Endothelial cell of umbilical vein (primary cell): ENCODE results near the gene PRMT7. TPM values are rescaled to one million over a fixed set of nuclear protein-coding genes. Genes with fewer than 3 reads are reported as not detected.

ENCODE experiments used
- BruUV-seq: library from RNA; stranded (reverse); fragments of 400-500 nt; replicated peaks from 2 replicates; lab custom pipeline; 2021; lab: Mats Ljungman, UMichigan
- CTCF ChIA-PET: fragments of 300-600, 350-600 bp; sonication (Branson Sonifier 250); formaldehyde crosslinking; loops from one replicate; lab custom pipeline; 2021; ENCODE audit warnings: antibody characterized with exemption, inconsistent platforms; lab: Charles Lee
- POLR2A ChIA-PET: fragments of 300-600, 350-600 bp; sonication (Branson Sonifier 250); formaldehyde crosslinking; loops from one replicate; lab custom pipeline; 2021; ENCODE audit warnings: antibody characterized with exemption, inconsistent platforms; lab: Charles Lee
- DNase-seq: peaks from one replicate; pipeline ENCODE4 v3.0.0-alpha.2; 2011; ENCODE audit warnings: low read depth, low spot score
- FAIRE-seq: peaks from 2 replicates; lab custom pipeline; 2011; peaks lifted over from hg19 to GRCh38; lab: Jason Lieb, UNC
- H2AFZ ChIP-seq: 2 replicates; pipeline ENCODE4 v1.6.0; 2012; ENCODE audit warnings: low read depth, low read length, control low read depth, inconsistent platforms
- H3K27ac ChIP-seq: 2 replicates; pipeline ENCODE4 v1.5.1; 2011; ENCODE audit warnings: low read depth, mild to moderate bottlenecking, control low read depth, low read length, moderate library complexity; ENCODE audit not compliant: insufficient read depth
- H3K27me3 ChIP-seq, 2 experiments: 2 replicates each; pipeline versions ENCODE4 v1.6.0 to v1.6.1; 2011; ENCODE audit warnings: low read length in 2 of 2, mixed read lengths in 1 of 2; ENCODE audit not compliant: control insufficient read depth in 2 of 2, insufficient read depth in 2 of 2
- H3K36me3 ChIP-seq, 2 experiments: 2 replicates in 1 of 2; 3 replicates in 1 of 2; pipeline ENCODE4 v1.5.1; 2011; ENCODE audit warnings: low read length in 2 of 2, mild to moderate bottlenecking in 1 of 2, moderate library complexity in 1 of 2; ENCODE audit not compliant: control insufficient read depth in 2 of 2, insufficient read depth in 2 of 2; ENCODE audit errors: extremely low read depth in 1 of 2
- H3K4me1 ChIP-seq: 3 replicates; pipeline ENCODE4 v1.5.1; 2011; ENCODE audit warnings: mild to moderate bottlenecking, low read length; ENCODE audit not compliant: control insufficient read depth, insufficient read depth; ENCODE audit errors: extremely low read depth
- H3K4me2 ChIP-seq: 2 replicates; pipeline ENCODE4 v1.6.1; 2011; ENCODE audit warnings: low read length, control low read depth, mixed read lengths; ENCODE audit not compliant: insufficient read depth
- H3K4me3 ChIP-seq, 3 experiments: fragments of 200-600 bp in 1 of 3; sonication (generic), shearing (Covaris generic) in 1 of 3; replicated peaks in 1 of 3; 2 replicates each; pipeline ENCODE4 v1.5.1; 2011 to 2016; ENCODE audit warnings: control low read depth in 3 of 3, low read length in 3 of 3, mild to moderate bottlenecking in 2 of 3, inconsistent platforms in 1 of 3, low read depth in 1 of 3, moderate library complexity in 1 of 3; ENCODE audit not compliant: insufficient read depth in 1 of 3
- H3K79me2 ChIP-seq: 2 replicates; pipeline ENCODE4 v1.6.0; 2012; ENCODE audit warnings: low read length, inconsistent platforms; ENCODE audit not compliant: control insufficient read depth, insufficient read depth
- H3K9ac ChIP-seq: replicated peaks from 2 replicates; pipeline ENCODE3; 2011; ENCODE audit warnings: low read length, control low read depth; ENCODE audit not compliant: insufficient read depth; ENCODE audit errors: extremely low read depth
- H3K9me1 ChIP-seq: replicated peaks from 3 replicates; pipeline ENCODE4 v1.6.0; 2011; ENCODE audit warnings: mild to moderate bottlenecking, low read length; ENCODE audit not compliant: control insufficient read depth, insufficient read depth; ENCODE audit errors: extremely low read depth
- H3K9me3 ChIP-seq: replicated peaks from 2 replicates; pipeline ENCODE4 v1.5.1; 2012; ENCODE audit warnings: low read length, inconsistent platforms; ENCODE audit not compliant: control insufficient read depth, insufficient read depth
- H4K20me1 ChIP-seq: replicated peaks from 2 replicates; pipeline ENCODE3; 2011; ENCODE audit warnings: mild to moderate bottlenecking, low read length; ENCODE audit not compliant: control insufficient read depth, insufficient read depth; ENCODE audit errors: extremely low read depth
- CTCF ChIP-seq, 2 donors: IDR thresholded peaks; 1 replicate in 1 of 2; 2 replicates in 1 of 2; pipeline ENCODE4 v1.5.1; 2011; ENCODE audit warnings: low read length in 2 of 2, mild to moderate bottlenecking in 2 of 2, moderate library complexity in 2 of 2, control low read depth in 1 of 2, inconsistent platforms in 1 of 2, low read depth in 1 of 2; ENCODE audit not compliant: insufficient read depth in 1 of 2; ENCODE audit errors: extremely low read depth in 1 of 2
- EZH2 ChIP-seq: IDR thresholded peaks from 2 replicates; pipeline ENCODE4 v1.6.1; 2012; ENCODE audit warnings: borderline replicate concordance, low read depth, mild to moderate bottlenecking, moderate library complexity, low read length, inconsistent platforms; ENCODE audit not compliant: severe bottlenecking
- FOS ChIP-seq: IDR thresholded peaks from 2 replicates; pipeline ENCODE4 v1.6.1; 2011; ENCODE audit warnings: mild to moderate bottlenecking, low read length, moderate library complexity, borderline replicate concordance; ENCODE audit not compliant: insufficient read depth
- GATA2 ChIP-seq: IDR thresholded peaks from 2 replicates; pipeline ENCODE4 v1.7.0; 2011; ENCODE audit warnings: low read depth, mild to moderate bottlenecking, moderate library complexity, mixed read lengths, low read length; ENCODE audit not compliant: insufficient read length, insufficient read depth
- JUN ChIP-seq: IDR thresholded peaks from 2 replicates; pipeline ENCODE4 v1.6.1; 2011; ENCODE audit warnings: borderline replicate concordance, low read depth; ENCODE audit not compliant: insufficient read length, insufficient read depth
- MAX ChIP-seq: IDR thresholded peaks from 2 replicates; pipeline ENCODE4 v1.6.1; 2011; ENCODE audit not compliant: insufficient read depth, insufficient read length
- MYC ChIP-seq: IDR thresholded peaks from one replicate; pipeline ENCODE4 v1.6.1; 2011; ENCODE audit warnings: mild to moderate bottlenecking, low read depth, low read length
- POLR2A ChIP-seq: IDR thresholded peaks from 2 replicates; pipeline ENCODE4 v1.6.1; 2012; ENCODE audit warnings: low read depth, mild to moderate bottlenecking, control low read depth, low read length
- POLR2AphosphoS5 ChIP-seq: IDR thresholded peaks from 2 replicates; pipeline ENCODE4 v1.6.1; 2012; ENCODE audit warnings: low read depth, mild to moderate bottlenecking, control low read depth, low read length, moderate library complexity; ENCODE audit not compliant: insufficient read depth
- dilution Hi-C: fragments of 300-500 bp; cut with MboI; formaldehyde crosslinking; loops from one replicate; pipeline ENCODE4 v1.15.0; 2019; ENCODE audit warnings: low sequenced_read_pairs; ENCODE audit not compliant: extremely low pct_ligation_motif_present
- intact Hi-C: fragments of 100-400 bp; cut with micrococcal nuclease; formaldehyde crosslinking; loops from one replicate; pipeline ENCODE4 v1.10.0; 2022
- polyA plus RNA-seq, 4 experiments: library from polyadenylated mRNA; depleted of rRNA in 3 of 4; stranded (reverse) in 3 of 4; unstranded in 1 of 4; fragments of >200 nt; gene quantifications; 2 replicates each; pipeline versions ENCODE4 v1.2.1 to v1.2.3, GENCODE V29; 2011 to 2012; ENCODE audit warnings: missing spikeins in 1 of 4
- total RNA-seq: library from RNA; stranded (reverse); gene quantifications from 2 replicates; pipeline ENCODE4 v1.2.3, GENCODE V29; 2021

Gene PRMT7
- total and polyA plus RNA-seq, 2 donors (not counting 3 experiments of a cell fraction or from before 2014, with no cell fraction given) = 43.4 to 57.9 TPM

DNA sequence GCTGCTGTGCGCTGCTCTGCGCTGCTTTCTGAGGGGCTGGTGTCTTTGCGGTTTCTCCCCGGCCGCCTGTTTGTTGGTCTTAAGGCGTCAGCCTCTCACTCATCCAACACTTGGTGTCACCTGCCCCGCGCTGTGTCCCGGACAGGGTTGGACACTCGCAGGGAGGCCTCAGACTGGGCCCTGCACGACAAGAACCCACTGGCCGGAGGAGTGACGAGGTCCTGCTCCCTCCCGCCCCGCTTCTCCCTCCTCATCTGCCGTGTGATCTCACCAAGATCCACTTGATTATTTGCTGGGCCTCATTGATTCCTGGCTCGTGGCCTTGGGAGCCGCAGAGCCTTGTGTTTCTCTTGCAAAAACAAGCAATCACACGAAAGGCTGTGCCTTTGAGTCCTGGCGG is 56.6 kb downstream of the PRMT7 start:
- BruUV-seq = no TSS peak
- H3K27me3 ChIP-seq = no peaks in the 10 kb centered on the region
- intact Hi-C loops (no loop called here), dilution Hi-C loops (no loop called here)
- H3K9me3 ChIP-seq = no peaks in the 10 kb centered on the region
- H3K4me1 ChIP-seq = no peaks in the 10 kb centered on the region
- H3K36me3 ChIP-seq = no peaks in the 10 kb centered on the region
- no peaks in the 10 kb centered on the region for H3K79me2 ChIP-seq
- H3K9me1 ChIP-seq = no peaks in the 10 kb centered on the region
- no peak overlapping the region for H3K9ac ChIP-seq
- no peak overlapping the region for H2AFZ ChIP-seq
- ChIA-PET POLR2A (no interaction called here), CTCF (interaction anchor here (1.7 kb wide), 2 partner anchors 14 to 143 kb away, joined by 4 to 5 read pairs; no protein-coding TSS in a partner anchor)
- no peak overlapping the region for H3K4me2 ChIP-seq
- no peak overlapping the region for H3K4me3 ChIP-seq
- TF ChIP-seq GATA2 (no peak), POLR2A (no peak), POLR2AphosphoS5 (no peak), CTCF (IDR thresholded peaks at IDR 0.05; ENCODE audit: extremely low read depth in 1 of 2, insufficient read depth in 1 of 2, low read depth in 1 of 2, low read length in 2 of 2) (no peak), JUN (no peak), FOS (no peak), EZH2 (no peak), MYC (no peak), MAX (no peak)
- no peak overlapping the region for H3K27ac ChIP-seq
- DNase-seq = no peak
- no peak for FAIRE-seq
- no peaks in the 10 kb centered on the region for H4K20me1 ChIP-seq
